ENCODE results near the gene RNF17. TPM values are rescaled to one million over a fixed set of nuclear protein-coding genes. Genes with fewer than 3 reads are reported as not detected.
"Not testable (repeated sequence)": the region's sequence is repeated elsewhere in the genome, so short reads cannot be mapped to it uniquely, and the experiment has no call there.

Gene RNF17
- total and polyA plus RNA-seq, 12 donors, result 0.13 to 0.14 TPM; not detected in 10

- Histone ChIP-seq H3K4me1 (no peaks in the 10 kb centered on the region), H3K9me3 (peaks cover 0 to 21% (median 3%) of the 10 kb centered on the region in 11 donors), H3K27ac (no peak overlapping the region), H3K27me3 (peaks cover 0 to 17% (median 0%) of the 10 kb centered on the region in 7 donors), H3K4me3 (no peak overlapping the region), H3K36me3 (no peaks in the 10 kb centered on the region)
- DNase-seq (no peak), ATAC-seq (no peak)
- 90 to 93% methylated on average over 5 of the region's 5 CpGs for WGBS, 2 donors
- intact Hi-C loops (cut with DNase I), result no loop called here
- TF ChIP-seq, protein P1, sequence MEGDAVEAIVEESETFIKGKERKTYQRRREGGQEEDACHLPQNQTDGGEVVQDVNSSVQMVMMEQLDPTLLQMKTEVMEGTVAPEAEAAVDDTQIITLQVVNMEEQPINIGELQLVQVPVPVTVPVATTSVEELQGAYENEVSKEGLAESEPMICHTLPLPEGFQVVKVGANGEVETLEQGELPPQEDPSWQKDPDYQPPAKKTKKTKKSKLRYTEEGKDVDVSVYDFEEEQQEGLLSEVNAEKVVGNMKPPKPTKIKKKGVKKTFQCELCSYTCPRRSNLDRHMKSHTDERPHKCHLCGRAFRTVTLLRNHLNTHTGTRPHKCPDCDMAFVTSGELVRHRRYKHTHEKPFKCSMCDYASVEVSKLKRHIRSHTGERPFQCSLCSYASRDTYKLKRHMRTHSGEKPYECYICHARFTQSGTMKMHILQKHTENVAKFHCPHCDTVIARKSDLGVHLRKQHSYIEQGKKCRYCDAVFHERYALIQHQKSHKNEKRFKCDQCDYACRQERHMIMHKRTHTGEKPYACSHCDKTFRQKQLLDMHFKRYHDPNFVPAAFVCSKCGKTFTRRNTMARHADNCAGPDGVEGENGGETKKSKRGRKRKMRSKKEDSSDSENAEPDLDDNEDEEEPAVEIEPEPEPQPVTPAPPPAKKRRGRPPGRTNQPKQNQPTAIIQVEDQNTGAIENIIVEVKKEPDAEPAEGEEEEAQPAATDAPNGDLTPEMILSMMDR (IDR thresholded peaks at IDR 0.05), result no peak
Measured at GRCh38 chr13:24822640-24823039, 58.7 kb downstream of the RNF17 start.

GRCh38 chr13:24823122-24823710, 59.2 kb downstream of the RNF17 start:
- intact Hi-C loops (cut with DNase I); ATAC-seq: not testable (repeated sequence)

DNA sequence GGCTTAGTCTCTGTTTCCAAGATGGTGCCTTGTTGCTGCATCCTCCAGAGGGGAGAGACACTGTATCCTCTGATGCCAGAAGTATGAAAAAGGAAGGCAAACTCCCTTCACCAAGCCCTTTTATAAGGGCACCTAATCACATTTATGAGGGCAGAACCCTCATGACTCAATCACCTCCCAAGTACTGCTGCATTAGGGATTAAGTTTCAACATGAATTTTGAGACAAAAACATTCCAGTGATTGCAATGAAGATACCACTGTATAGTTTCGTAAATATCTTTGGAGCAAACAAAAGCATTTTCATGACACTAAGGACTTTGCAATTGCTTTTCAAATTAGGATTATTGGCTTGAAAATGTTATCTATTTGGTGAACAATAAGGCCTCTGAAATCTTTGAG, 63.8 kb downstream of the RNF17 start:
- Histone ChIP-seq H3K9me3 (no peaks in the 10 kb centered on the region), H3K27me3 (peaks cover 0 to 19% (median 0%) of the 10 kb centered on the region in 7 donors), H3K27ac (no peak overlapping the region), H3K36me3 (no peaks in the 10 kb centered on the region), H3K4me1 (no peaks in the 10 kb centered on the region), H3K4me3 (no peak overlapping the region)
- TF ChIP-seq, protein P1 (IDR thresholded peaks at IDR 0.05), result no peak
- no peak for DNase-seq
- intact Hi-C loops (cut with DNase I), result no loop called here
- WGBS, 2 donors, result 94 to 96% methylated on average over 1 of the region's 1 CpG
- ATAC-seq, result no peak

More at GRCh38 chr13:24823122-24823710, 59.2 kb downstream of the RNF17 start:
- H3K27ac ChIP-seq, H3K4me3 ChIP-seq, DNase-seq, H3K36me3 ChIP-seq, H3K4me1 ChIP-seq: not testable (repeated sequence)
- WGBS, 2 donors, result 86 to 89% methylated on average over 5 of the region's 5 CpGs
- Histone ChIP-seq H3K27me3 (peaks cover 0 to 17% (median 0%) of the 10 kb centered on the region in 7 donors), H3K9me3 (peaks cover 0 to 21% (median 3%) of the 10 kb centered on the region in 11 donors)

- 82 to 85% methylated on average over 9 of the region's 9 CpGs for WGBS, 2 donors
- intact Hi-C loops (cut with DNase I), result no loop called here
- Histone ChIP-seq H3K4me3 (no peak overlapping the region), H3K4me1 (no peaks in the 10 kb centered on the region), H3K9me3 (no peaks in the 10 kb centered on the region), H3K27me3 (peaks cover 0 to 23% (median 4%) of the 10 kb centered on the region in 7 donors), H3K27ac (no peak overlapping the region), H3K36me3 (no peaks in the 10 kb centered on the region)
- DNase-seq, result no peak
- TF ChIP-seq, protein P1 (IDR thresholded peaks at IDR 0.05), result no peak
- ATAC-seq, result no peak
Measured at GRCh38 chr13:24834902-24835510, 71.0 kb downstream of the RNF17 start.

GRCh38 chr13:24837528-24837927, 73.6 kb downstream of the RNF17 start:
- WGBS, 2 donors, result 84 to 93% methylated on average over 2 of the region's 2 CpGs

More at GRCh38 chr13:24837528-24837927, 73.6 kb downstream of the RNF17 start:
- intact Hi-C loops (cut with DNase I); ATAC-seq; DNase-seq; H3K36me3 ChIP-seq; H3K27ac ChIP-seq; H3K9me3 ChIP-seq; H3K4me1 ChIP-seq; H3K4me3 ChIP-seq: not testable (repeated sequence)
- H3K27me3 ChIP-seq, result peaks cover 0 to 15% (median 4%) of the 10 kb centered on the region in 7 donors

Data from heart right ventricle (tissue), 16 donors.